NCI-H345 (cell line): ENCODE measurements around the gene SLC35E4.
"Not testable (repeated sequence)": the region's sequence is repeated elsewhere in the genome, so short reads cannot be mapped to it uniquely, and the experiment has no call there.

ENCODE experiments used
- DNase-seq: peaks from one replicate; lab custom pipeline; 2025; lab: John Stamatoyannopoulos, UW

The SLC35E4 gene

DNA sequence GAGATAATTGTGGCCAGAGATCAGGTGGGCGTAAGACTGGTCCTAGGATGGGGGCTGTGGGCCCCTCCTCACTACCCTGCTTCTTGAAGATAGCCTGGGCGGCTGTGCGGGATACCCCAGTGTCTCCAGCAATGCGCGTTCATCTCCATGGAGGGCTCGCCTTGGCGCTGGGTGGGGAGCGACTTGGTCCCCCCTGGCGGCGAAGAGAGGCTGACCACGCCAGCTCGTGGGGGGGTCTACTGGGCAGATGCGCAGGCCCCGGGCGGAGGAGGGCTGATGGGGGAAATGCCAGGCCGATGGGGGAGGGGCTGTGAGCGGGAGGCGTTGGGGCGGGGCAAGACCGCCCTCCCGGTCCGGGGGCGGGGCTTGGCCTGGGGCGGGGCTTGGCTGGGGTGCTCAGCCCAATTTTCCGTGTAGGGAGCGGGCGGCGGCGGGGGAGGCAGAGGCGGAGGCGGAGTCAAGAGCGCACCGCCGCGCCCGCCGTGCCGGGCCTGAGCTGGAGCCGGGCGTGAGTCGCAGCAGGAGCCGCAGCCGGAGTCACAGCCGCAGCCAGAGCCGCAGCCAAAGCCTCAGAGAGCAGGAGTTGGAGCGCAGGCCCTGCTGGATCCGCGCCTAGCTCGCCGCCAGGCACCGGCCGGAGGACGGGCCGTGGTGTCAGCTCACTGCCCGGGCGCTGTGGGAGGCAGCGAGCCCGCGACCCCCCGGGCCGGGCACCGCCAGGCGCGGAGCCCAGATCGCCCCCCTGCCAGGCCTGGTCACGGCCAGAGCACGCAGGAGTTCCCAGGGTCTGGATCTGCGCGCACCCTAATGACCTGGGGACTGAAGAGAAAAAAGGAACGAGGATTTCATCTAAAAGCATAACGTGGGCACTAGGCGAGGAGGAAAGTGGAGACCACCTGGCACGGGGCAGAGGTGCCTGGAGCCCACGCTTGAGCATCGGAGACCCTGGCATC lies at the start of gene SLC35E4:
TSS of gene SLC35E4 (plus strand) at position 509 of the 953 bp plus-strand sequence. CDS start 670 bp downstream, outside the sequence.
- peak; percentile 84 for DNase-seq

DNA sequence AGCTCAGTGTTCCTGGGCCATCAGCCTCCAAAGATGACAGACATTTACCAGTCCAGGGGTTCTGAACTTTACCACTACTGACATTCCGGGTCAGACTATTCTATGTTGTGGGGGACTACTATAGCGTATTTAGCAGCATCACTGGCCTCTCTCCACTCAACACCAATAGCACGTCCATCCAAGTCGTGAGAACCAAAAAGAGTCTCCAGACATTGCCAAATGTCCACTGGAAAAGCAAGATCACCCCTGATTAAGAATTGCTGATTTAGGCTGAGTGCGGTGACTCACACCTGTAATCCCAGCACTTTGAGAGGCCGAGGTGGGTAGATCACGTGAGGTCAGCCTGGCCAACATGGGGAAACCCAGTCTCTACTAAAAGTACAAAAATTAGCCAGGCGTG lies 49.2 kb upstream of the SLC35E4 start:
- DNase-seq, result no peak

- no peak for DNase-seq
These were observed 44.4 kb upstream of the SLC35E4 start for GRCh38 chr22:30591191-30591587.

DNA sequence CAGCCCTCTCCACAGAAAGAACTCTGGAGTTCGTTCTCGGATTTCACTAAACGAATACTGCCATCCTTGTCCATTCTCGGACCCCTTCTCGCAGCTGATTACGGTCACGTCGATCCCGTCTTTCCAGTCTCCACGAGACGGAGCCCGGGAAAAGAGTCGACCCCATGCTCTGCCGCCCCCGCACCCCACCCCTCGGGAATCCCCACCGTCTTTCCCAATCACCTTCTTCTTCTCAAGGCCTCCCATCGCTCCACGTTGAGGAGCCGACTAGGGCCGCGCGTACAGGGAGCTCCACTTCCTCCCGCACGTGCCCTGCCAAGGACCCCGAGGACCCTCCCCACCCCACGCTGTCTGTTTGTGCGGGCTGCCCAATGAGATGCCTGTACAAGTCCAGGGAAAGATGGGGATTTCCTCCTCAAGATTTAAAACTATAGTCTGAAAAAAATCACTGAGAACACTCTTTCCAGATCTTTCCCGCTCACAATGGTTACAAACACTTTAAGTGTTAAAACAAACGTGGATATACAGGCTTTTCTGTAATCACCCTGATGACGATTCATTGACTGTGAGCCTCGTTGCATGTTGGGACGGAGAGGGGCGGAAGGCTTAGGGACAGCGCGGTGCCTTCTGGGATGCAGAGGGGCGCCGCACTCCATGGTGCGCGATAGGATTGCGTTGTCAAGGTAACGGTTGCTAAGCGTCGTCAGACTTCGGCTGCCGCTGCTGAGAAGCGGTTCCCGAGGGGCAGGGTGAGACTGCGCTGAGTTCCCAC lies 43.8 kb upstream of the SLC35E4 start, which contains the start of gene PES1:
TSS of gene PES1 (minus strand) at position 323 of the 772 bp plus-strand sequence. CDS start at position 246, 77 bp downstream.
- peak; percentile 97 for DNase-seq

GRCh38 chr22:30592360-30592713 lies 43.2 kb upstream of the SLC35E4 start:
- DNase-seq, result not testable (repeated sequence)

DNA sequence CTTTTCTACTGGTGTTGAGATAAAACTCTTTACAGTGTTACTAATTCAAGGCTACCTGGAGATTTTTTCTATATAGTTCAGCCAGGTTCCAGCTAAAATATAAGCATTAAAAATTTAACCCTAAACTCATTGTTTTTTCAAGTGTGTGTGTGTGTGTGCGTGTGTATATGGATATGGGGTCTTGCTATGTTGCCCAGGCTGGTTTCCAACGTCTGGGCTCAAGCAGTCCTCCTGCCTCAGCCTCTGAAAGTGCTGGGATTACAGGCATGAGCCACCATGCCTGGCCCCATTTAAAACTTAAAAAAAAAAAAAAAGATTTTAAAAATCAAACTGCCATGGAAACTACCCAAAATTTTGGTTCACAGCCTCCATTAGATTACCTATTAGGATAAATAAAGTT lies 39.4 kb upstream of the SLC35E4 start:
- no peak for DNase-seq

DNA sequence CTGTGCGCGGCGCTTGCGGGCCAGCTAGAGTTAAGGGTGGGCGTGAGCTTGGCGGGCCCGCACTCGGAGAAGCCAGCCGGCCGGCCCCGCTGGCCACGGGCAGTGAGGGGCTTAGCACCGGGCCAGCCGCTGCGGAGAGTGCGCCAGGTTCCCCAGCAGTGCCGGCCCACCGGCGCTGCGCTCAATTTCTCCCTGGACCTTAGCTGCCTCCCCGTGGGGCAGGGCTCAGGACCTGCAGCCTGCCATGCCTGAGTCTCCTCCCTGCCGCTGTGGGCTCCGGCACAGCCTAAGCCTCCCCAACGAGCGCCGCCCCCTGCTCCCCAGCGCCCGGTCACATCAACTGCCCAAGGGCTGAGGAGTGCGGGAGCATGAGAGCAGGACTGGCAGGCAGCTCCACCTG lies 38.7 kb upstream of the SLC35E4 start:
- DNase-seq, result no peak

- no peak for DNase-seq
These were observed 36.6 kb upstream of the SLC35E4 start for GRCh38 chr22:30598986-30599385.

DNA sequence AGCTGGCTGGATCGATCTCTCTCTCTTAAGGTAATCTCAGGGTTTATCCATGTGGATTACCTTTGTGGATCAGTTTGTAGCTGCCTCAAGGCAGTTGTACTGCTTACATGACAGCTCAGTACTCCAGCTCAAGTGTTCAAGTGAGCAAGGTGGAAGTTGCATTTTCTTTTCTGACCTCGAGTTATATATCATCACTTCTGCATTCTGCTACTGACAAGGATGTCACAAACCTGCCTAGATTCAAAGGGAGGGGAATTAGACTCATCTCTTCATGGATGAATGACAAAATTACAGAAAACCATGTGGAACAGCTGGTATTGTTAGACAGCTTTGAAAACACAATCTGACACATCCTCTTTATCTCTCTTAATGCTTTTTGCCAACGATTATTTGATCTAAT lies 34.7 kb upstream of the SLC35E4 start:
- no peak for DNase-seq

- DNase-seq, result no peak
These were observed 34.1 kb upstream of the SLC35E4 start for GRCh38 chr22:30601464-30601863.

DNA sequence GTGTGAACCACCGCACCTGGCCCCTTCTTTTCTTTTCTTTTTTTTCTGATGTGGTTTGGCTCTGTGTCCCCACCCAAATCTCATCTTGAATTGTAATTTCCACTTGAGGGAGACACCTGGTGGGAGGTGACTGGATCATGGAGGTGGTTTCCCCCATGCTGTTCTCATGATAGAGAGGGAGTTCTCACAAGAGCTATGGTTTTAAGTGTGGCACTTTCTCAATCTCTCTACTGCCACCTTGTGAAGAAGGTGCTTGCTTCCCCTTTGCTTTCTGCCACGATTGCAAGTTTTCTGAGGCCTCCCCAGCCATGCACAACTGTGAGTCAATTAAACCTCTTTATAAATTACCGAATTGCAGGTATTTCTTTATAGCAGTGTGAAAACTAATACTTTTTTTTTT lies 33.5 kb upstream of the SLC35E4 start:
- DNase-seq, result no peak

GRCh38 chr22:30603801-30604200 lies 31.8 kb upstream of the SLC35E4 start:
- DNase-seq, result no peak

DNA sequence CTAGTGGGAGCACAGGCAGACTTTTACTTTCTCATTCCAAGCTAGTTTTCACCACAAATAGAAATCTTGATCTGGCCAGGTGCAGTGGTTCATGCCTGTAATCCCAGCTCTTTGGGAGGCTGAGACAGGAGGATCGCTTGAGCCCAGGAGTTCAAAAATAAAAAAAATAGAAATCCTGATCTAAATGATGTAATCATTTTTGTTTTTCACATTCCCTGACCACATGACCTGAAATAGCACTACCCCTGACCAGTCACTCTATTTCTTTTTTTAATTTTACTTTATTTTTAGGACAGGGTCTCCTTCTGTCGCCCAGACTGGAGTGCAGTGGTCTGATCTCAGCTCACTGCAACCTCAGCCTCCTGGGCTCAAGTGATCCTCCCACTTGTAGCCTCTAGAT lies 30.9 kb upstream of the SLC35E4 start:
- no peak for DNase-seq

DNA sequence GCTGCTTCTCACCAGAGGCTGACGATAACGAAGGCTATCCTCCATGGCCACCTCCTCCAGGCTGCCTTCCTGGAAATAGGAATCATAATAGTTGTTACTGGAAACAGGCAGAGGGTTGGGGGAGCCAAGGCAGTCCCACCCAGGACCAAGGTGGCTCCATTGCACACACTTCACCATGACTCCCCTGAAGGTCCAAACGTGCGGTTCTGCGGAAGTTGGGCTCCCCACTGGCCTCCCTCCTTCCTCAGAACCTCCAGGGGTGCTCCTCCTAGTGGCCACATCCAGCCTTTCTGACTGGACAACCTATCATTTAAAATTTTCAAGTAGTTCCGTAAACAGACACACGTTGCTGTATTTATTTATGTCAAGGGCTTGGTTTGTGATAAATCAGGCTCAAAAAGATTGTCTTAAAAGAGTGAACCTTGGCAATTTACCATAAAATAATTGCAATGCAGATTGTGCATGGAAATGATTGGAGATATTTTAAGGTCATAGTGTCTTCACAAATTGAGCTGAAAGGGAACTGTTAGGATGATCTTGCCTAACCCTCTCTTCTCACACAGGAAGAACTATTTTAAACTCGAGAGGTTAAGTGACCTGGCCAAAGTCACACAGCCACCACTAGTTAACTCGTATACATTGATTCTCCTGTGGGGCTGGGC lies 30.0 kb upstream of the SLC35E4 start:
- DNase-seq, result peak; percentile 26

DNA sequence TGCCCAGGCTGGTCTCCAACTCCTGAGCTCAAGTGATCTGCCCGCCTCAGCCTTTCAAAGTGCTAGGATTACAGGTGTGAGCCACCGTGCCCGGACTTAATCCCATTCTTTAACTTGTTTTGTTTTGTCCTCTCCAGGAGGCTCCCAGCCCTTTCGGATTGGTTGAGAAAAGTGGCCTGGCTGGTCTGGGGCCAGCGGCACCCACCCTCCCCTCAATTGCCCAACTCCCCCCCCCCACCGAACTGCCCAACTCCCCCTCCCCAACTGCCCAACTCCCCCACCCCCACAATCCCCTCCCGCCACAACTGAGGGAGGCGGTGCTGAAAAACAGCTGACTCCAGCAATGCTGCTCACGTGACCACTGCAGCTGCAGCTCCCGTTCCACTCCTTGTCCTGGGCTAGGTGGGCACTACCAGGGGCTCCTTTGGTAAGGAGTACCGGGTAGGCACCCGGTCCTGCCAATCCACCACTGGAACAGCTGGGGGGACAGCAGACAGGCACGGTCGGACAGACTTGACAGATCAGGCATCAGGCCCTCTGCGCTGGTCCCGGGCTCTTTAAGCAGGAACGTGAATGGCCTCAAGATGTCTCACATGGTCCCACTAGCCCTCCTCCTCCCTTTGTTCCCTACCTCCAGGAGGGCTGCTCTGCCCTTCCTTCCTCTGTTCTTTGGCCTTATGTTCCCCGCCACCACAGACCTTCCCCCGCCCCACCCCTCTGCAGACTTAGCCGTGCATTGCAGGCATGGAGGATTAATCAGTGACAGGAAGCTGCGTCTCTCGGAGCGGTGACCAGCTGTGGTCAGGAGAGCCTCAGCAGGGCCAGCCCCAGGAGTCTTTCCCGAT lies 28.9 kb upstream of the SLC35E4 start, which contains the start of gene TCN2:
TSS of gene TCN2 (plus strand) at position 720 of the 845 bp plus-strand sequence. CDS start 158 bp downstream, outside the sequence.
- peak; percentile 68 for DNase-seq

GRCh38 chr22:30607300-30607930 lies 28.2 kb upstream of the SLC35E4 start:
- DNase-seq, result no peak

- no peak for DNase-seq
These were observed 27.6 kb upstream of the SLC35E4 start for GRCh38 chr22:30607939-30608338.

DNA sequence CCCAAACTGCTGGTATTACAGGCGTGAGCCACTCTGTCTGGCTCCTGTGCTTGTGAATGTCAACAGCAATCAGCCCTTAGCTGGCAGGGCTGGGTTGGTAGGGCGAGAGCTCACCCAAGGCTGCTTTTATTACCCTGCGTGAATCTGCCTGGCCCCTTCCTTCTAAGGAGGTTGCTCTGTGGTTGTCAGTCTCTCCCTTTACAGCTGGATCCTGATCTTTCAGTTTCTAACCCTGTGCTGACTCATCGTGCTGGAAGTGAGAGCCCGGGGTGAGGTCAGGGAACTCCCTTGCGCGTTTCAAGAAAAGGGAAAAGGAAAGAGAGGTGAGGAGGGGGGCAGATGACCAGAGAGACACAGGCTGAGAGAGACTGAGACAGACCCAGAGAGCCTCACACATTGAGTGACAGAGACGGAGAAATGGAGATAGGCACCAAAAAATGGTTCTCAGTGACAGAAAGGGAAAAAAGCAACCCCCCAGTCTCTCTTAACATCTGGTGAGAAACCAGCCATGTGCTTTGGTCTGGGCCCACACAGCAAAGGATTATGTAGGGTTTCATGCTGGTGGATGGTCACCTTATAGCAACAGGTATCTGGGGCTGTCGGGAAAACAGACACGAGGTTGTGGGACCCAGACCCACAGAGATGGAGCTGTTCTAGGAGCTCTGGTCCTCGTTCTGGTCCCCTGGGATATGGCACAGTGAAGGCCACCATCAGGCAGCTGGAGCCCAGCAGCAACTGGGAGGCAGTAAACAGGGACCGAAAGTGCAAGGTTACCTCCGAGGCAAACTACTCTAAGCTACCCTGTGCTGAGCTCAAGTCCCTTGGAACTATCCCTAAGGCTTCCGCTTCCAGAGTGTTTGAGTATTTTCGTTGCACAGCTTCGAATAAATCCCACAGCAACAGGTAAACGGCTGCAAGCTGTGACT lies 26.1 kb upstream of the SLC35E4 start:
- DNase-seq, result no peak

DNA sequence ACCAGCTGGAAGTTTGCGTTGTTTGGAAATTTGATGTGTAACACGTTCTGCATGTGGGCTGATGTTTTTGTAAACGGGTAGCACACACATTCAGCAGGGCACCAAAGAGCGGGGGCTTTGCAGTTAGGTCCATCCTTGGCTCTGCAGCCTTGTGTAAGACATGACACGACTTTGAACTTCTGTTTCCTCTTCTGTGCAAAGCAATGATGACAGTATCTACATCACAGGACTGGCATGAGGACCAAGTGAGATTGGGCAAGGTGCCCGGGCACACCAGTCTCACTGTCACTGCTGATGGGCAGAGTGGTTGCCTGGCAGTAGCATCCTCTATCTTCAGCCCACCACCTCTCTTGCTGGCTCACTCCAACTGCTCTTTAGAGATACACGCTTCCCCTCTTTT lies 25.3 kb upstream of the SLC35E4 start:
- DNase-seq, result no peak

DNA sequence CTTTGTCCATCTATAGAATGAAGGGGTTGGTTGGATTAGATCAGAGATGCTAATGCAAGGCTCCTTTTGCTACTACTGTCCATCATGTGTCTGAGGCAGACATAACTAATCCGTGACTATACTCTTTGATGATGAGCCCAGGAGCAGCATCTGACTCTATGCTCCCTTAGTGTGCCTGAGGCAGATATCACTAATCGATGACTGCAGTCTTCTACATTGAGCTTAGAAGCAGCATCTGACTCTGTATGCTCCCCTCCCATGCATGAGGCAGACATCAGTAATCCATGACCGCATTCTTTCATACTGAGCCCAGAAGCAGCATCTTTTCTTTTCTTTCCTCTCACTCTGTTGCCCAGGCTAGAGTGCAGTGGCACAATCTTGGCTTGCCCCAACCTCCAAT lies 24.4 kb upstream of the SLC35E4 start:
- DNase-seq, result no peak
